ENCODE results near the gene MYO1B. TPM values are rescaled to one million over a fixed set of nuclear protein-coding genes. Genes with fewer than 3 reads are reported as not detected.
A peak's percentile ranks its signal among the peaks of the same experiment; 100 is the strongest.

The MYO1B gene
- total RNA-seq, 1 donor from 2014 or later = 16.2 TPM

DNA sequence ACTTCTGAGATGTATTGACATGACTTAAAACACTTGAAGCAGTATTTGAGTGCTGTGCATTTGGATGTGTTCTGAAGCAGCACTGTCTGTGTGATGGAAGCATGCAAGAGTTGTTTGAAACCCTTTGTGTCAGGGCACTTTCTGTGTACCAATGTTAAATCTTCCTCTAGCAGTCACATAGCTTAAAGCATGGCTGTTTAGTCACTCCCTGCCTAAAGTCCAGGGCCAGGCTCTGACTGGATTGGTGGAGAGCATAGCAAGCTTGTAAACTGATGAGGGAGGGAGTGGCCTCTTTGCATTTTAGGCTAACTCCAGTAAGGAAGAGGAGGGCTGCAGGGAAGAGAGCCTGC lies 73.5 kb downstream of the MYO1B start:
- intact Hi-C loops (cut with micrococcal nuclease) = no loop called here

DNA sequence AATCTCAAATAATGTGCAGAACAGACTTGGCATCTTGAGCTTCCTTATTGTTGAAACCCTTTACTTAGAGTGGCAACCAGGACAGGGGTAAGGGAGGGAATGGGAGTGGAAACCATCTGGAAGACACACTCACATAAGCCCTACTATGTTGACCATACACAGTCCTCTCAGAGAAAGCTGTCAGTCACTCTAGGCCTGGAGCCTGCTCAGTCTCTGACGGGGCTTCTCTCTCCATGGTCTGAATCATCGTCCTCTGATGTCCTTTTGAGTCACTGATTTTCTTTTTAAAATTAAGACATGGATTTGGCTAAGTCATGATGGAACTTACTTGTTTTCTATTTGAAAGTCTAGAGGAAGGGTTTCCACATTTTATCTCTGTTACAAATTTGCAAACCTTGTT lies 74.0 kb downstream of the MYO1B start:
- Histone ChIP-seq H3K4me3 (no peak overlapping the region), H3K9me3 (replicated peaks) (peaks cover 8% of the 10 kb centered on the region), H3K36me3 (no peaks in the 10 kb centered on the region), H3K4me1 (peaks cover 63% of the 10 kb centered on the region), H3K27ac (replicated peaks) (peak overlapping the region; percentile 56), H3K27me3 (ENCODE audit: low read depth) (no peaks in the 10 kb centered on the region)
- DNase-seq = no peak
- TF ChIP-seq, protein P1, sequence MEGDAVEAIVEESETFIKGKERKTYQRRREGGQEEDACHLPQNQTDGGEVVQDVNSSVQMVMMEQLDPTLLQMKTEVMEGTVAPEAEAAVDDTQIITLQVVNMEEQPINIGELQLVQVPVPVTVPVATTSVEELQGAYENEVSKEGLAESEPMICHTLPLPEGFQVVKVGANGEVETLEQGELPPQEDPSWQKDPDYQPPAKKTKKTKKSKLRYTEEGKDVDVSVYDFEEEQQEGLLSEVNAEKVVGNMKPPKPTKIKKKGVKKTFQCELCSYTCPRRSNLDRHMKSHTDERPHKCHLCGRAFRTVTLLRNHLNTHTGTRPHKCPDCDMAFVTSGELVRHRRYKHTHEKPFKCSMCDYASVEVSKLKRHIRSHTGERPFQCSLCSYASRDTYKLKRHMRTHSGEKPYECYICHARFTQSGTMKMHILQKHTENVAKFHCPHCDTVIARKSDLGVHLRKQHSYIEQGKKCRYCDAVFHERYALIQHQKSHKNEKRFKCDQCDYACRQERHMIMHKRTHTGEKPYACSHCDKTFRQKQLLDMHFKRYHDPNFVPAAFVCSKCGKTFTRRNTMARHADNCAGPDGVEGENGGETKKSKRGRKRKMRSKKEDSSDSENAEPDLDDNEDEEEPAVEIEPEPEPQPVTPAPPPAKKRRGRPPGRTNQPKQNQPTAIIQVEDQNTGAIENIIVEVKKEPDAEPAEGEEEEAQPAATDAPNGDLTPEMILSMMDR (IDR thresholded peaks at IDR 0.05; ENCODE audit: borderline replicate concordance) = no peak
- intact Hi-C loops (cut with micrococcal nuclease) = no loop called here

More for the DNA sequence above, 73.5 kb downstream of the MYO1B start:
- Histone ChIP-seq H3K27ac (replicated peaks) (peak overlapping the region; percentile 56), H3K27me3 (ENCODE audit: low read depth) (no peaks in the 10 kb centered on the region), H3K36me3 (no peaks in the 10 kb centered on the region), H3K4me1 (peaks cover 62% of the 10 kb centered on the region), H3K9me3 (replicated peaks) (peaks cover 3% of the 10 kb centered on the region), H3K4me3 (no peak overlapping the region)
- no peak for DNase-seq
- TF ChIP-seq, protein P1 (IDR thresholded peaks at IDR 0.05; ENCODE audit: borderline replicate concordance) = no peak

DNA sequence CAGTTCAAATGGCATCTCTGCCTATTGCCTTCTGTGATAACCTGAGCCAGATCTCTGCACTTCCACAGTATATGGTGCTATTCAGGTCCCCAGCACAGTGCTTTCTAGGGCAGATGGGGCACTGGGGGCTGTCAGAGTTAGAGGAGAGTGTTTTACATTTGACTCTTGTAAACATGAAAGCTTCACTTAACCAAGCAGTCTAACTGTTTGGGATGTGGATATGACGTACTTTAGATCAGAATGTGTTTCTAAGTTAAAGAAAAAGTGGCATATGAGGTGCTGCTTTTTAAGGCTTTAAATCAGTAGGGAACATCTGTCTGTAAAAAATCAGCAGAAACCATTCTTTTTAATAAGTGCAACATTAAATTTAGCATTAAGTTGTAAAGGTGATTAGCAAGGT lies 75.7 kb downstream of the MYO1B start:
- intact Hi-C loops (cut with micrococcal nuclease) = no loop called here
- DNase-seq = no peak
- TF ChIP-seq, protein P1 (IDR thresholded peaks at IDR 0.05; ENCODE audit: borderline replicate concordance) = no peak
- no peak overlapping the region for H3K4me3 ChIP-seq
- no peaks in the 10 kb centered on the region for H3K27me3 ChIP-seq (ENCODE audit: low read depth)
- H3K9me3 ChIP-seq (replicated peaks) = peaks cover 8% of the 10 kb centered on the region
- peaks cover 63% of the 10 kb centered on the region for H3K4me1 ChIP-seq
- peak overlapping the region; percentile 74 for H3K27ac ChIP-seq (replicated peaks)
- no peaks in the 10 kb centered on the region for H3K36me3 ChIP-seq

DNA sequence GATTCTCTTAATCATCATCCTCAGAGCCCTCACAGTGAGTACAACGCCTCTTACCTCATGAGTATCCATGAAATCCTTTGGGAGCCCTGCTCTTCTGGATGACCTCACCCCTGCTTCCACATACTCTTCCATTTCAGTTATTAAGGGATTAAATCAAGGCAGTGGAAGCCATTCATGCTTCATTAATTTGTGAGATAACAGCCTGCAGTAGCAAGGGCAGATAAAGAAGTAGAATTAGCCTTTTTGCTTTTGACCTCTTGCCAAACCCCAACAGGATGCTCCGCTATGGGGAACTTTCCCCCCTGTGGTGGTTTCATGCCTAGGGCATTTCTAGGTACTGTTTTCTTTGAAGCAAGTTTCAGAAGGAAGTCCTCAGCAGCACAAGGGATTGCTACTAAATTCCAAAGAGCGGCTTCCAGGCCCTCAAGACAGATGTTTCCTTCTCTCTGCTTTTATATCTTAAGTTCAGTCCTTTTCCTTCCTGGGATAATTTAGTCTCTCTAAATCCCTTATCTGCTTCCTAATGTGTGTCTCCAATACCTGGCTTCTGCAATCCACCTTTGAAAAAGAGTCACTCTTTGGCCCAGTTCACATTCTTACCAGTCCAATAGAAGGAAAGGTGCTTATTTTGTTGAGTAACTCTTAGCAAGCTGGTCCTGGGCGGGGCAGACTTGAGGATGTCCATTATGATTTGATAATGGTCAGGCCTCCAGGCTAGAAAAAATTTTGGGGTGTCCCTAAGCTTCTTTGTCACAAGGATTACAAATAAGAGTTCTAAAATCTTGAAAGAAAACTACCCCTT lies 76.9 kb downstream of the MYO1B start:
- intact Hi-C loops (cut with micrococcal nuclease) = no loop called here
- Histone ChIP-seq H3K27ac (replicated peaks) (peak overlapping the region; percentile 74), H3K4me1 (peaks cover 63% of the 10 kb centered on the region), H3K9me3 (replicated peaks) (peaks cover 8% of the 10 kb centered on the region), H3K36me3 (no peaks in the 10 kb centered on the region), H3K4me3 (no peak overlapping the region), H3K27me3 (ENCODE audit: low read depth) (no peaks in the 10 kb centered on the region)
- TF ChIP-seq, protein P1 (IDR thresholded peaks at IDR 0.05; ENCODE audit: borderline replicate concordance) = peak; percentile 9
- no peak for DNase-seq

DNA sequence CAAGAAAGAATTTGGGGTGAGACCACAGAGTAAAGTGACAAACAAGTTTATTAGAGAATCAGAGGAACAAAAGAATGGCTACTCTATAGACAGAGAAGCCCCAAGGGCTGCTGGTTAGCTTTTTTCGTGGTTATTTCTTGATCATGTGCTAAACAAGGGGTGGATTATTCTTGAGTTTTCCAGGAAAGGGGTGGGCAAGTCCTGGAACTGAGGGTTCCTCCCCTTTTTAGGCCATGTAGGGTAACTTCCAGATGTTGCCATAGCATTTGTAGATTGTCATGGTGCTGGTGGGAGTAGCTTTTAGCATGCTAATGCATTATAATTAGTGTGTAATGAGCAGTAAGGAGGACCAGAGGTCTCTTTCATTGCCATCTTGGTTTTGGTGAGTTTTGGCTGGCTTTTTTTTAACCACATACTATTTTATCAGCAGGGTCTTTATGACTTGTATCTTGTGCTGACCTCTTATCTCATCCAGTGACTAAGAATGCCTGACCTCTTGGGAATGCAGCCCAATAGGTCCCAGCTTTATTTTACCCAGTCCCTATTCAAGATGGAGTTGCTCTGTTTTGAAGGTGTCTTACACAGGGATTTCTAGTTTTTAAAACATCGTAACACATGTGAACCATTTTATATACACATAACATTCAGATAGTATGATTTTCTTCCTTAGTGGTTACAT lies 77.8 kb downstream of the MYO1B start:
- Histone ChIP-seq H3K36me3 (no peaks in the 10 kb centered on the region), H3K4me1 (peaks cover 58% of the 10 kb centered on the region), H3K4me3 (no peak overlapping the region), H3K27ac (replicated peaks) (peak overlapping the region; percentile 74), H3K9me3 (replicated peaks) (peaks cover 8% of the 10 kb centered on the region), H3K27me3 (ENCODE audit: low read depth) (no peaks in the 10 kb centered on the region)
- TF ChIP-seq, protein P1 (IDR thresholded peaks at IDR 0.05; ENCODE audit: borderline replicate concordance) = no peak
- DNase-seq = no peak
- intact Hi-C loops (cut with micrococcal nuclease) = no loop called here
